Dendritic cell treated with granulocyte-macrophage colony-stimulating factor and Interleukin-4, amounts not matched to agents 40 ng/mL and 50 ng/mL, for 4 days (primary cell): ENCODE results near the gene DNAL4.

Experiments
- H3K27ac Mint-ChIP-seq: one replicate; pipeline ENCODE4 v1.8.0; 2022; ENCODE audit warnings: mild to moderate bottlenecking, mixed read lengths
- H3K27me3 Mint-ChIP-seq: one replicate; pipeline ENCODE4 v1.8.0; 2022; ENCODE audit warnings: mild to moderate bottlenecking, mixed read lengths
- H3K36me3 Mint-ChIP-seq: one replicate; pipeline ENCODE4 v1.8.0; 2022; ENCODE audit warnings: low read depth, mixed read lengths
- H3K4me1 Mint-ChIP-seq: one replicate; pipeline ENCODE4 v1.8.0; 2022; ENCODE audit warnings: low read depth, mixed read lengths
- H3K4me3 Mint-ChIP-seq: one replicate; pipeline ENCODE4 v1.8.0; 2022; ENCODE audit warnings: mild to moderate bottlenecking, moderate library complexity, mixed read lengths
- H3K9me3 Mint-ChIP-seq: one replicate; pipeline ENCODE4 v1.8.0; 2022; ENCODE audit warnings: mixed read lengths
- intact Hi-C: fragments of 100-400 bp; cut with micrococcal nuclease; formaldehyde crosslinking; loops from one replicate; pipeline ENCODE4 v1.15.0; 2022

DNAL4 gene

GRCh38 chr22:38741166-38741565 lies 52.8 kb downstream of the DNAL4 start:
- Mint-ChIP-seq H3K36me3 (peaks cover 98% of the 10 kb centered on the region), H3K27me3 (no peaks in the 10 kb centered on the region), H3K4me3 (no peak overlapping the region), H3K9me3 (no peaks in the 10 kb centered on the region), H3K27ac (no peak overlapping the region), H3K4me1 (no peaks in the 10 kb centered on the region)
- intact Hi-C loops: no loop called here

GRCh38 chr22:38740754-38741153 lies 53.2 kb downstream of the DNAL4 start:
- intact Hi-C loops: no loop called here
- Mint-ChIP-seq H3K36me3 (peaks cover 98% of the 10 kb centered on the region), H3K9me3 (no peaks in the 10 kb centered on the region), H3K4me1 (no peaks in the 10 kb centered on the region), H3K27me3 (no peaks in the 10 kb centered on the region), H3K27ac (no peak overlapping the region), H3K4me3 (no peak overlapping the region)

GRCh38 chr22:38740116-38740723 lies 53.7 kb downstream of the DNAL4 start:
- Mint-ChIP-seq H3K4me3 (no peak overlapping the region), H3K4me1 (no peaks in the 10 kb centered on the region), H3K36me3 (peaks cover 98% of the 10 kb centered on the region), H3K27ac (no peak overlapping the region), H3K27me3 (no peaks in the 10 kb centered on the region), H3K9me3 (no peaks in the 10 kb centered on the region)
- intact Hi-C loops: no loop called here

- H3K27me3 Mint-ChIP-seq: no peaks in the 10 kb centered on the region
- H3K27ac Mint-ChIP-seq: no peak overlapping the region
- peaks cover 98% of the 10 kb centered on the region for H3K36me3 Mint-ChIP-seq
- no peak overlapping the region for H3K4me3 Mint-ChIP-seq
- no peaks in the 10 kb centered on the region for H3K9me3 Mint-ChIP-seq
- intact Hi-C loops: no loop called here
- H3K4me1 Mint-ChIP-seq: no peaks in the 10 kb centered on the region
Measured at GRCh38 chr22:38739300-38740055, 54.5 kb downstream of the DNAL4 start.

DNA sequence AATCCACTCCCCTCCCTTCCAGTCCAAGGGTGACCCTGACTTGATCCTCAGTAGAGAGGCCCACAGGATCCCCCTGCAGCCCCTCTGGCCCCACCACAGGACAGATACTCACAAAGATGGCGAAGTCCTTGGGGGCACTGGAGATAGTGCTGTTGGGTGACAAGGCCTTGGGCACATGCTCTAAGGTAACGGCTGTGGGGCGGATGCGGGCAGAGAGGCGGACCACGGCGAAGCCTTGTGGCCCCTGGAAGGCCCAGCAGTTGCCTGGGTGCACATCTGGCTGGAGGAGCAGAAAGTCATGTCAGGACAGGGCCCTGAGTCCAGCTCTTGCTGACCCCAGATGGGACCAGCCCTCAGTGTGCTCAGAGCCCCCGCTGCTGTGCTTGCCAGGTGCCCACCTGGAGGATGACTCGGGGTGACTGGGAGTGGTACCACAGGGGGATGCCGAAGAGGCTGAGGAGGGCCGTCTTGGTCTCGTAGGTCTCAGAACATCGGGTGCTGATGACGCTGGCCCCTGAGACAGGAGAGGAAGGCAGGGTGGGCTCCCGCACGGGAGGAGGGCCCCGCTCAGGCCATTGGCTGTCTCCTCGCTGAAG lies 55.4 kb downstream of the DNAL4 start:
- no peak overlapping the region for H3K27ac Mint-ChIP-seq
- H3K9me3 Mint-ChIP-seq: no peaks in the 10 kb centered on the region
- H3K4me3 Mint-ChIP-seq: no peak overlapping the region
- H3K4me1 Mint-ChIP-seq: peaks cover 2% of the 10 kb centered on the region
- intact Hi-C loops: no loop called here
- H3K27me3 Mint-ChIP-seq: no peaks in the 10 kb centered on the region
- H3K36me3 Mint-ChIP-seq: peaks cover 100% of the 10 kb centered on the region

- Mint-ChIP-seq H3K9me3 (no peaks in the 10 kb centered on the region), H3K27me3 (no peaks in the 10 kb centered on the region), H3K4me3 (no peak overlapping the region), H3K27ac (peak overlapping the region; percentile 32), H3K4me1 (peaks cover 9% of the 10 kb centered on the region), H3K36me3 (peaks cover 100% of the 10 kb centered on the region)
- intact Hi-C loops: no loop called here
Measured at GRCh38 chr22:38737302-38738060, 56.5 kb downstream of the DNAL4 start.

DNA sequence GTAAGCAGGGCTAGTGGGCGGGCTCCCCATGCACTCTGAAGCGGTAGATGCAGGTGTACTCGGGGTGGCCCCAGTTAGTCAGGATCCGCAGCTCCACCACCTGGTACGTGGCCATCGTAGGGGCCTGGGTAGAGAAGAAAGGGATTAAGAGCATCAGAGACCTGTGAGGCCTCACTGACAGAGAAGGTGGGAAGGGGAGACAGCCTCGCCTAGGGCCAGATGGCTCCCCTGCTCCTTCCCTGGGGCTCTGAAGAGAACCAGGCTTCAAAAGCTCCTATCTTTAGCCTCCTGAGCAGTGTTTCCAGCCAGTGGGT lies 57.7 kb downstream of the DNAL4 start:
- Mint-ChIP-seq H3K4me3 (no peak overlapping the region), H3K36me3 (peaks cover 100% of the 10 kb centered on the region), H3K9me3 (no peaks in the 10 kb centered on the region), H3K27me3 (no peaks in the 10 kb centered on the region), H3K27ac (no peak overlapping the region), H3K4me1 (peaks cover 9% of the 10 kb centered on the region)
- intact Hi-C loops: no loop called here

GRCh38 chr22:38735465-38736256 lies 58.3 kb downstream of the DNAL4 start:
- H3K27me3 Mint-ChIP-seq: no peaks in the 10 kb centered on the region
- H3K9me3 Mint-ChIP-seq: no peaks in the 10 kb centered on the region
- peaks cover 9% of the 10 kb centered on the region for H3K4me1 Mint-ChIP-seq
- H3K36me3 Mint-ChIP-seq: peaks cover 100% of the 10 kb centered on the region
- no peak overlapping the region for H3K4me3 Mint-ChIP-seq
- no peak overlapping the region for H3K27ac Mint-ChIP-seq
- intact Hi-C loops: no loop called here

- intact Hi-C loops: no loop called here
- H3K27me3 Mint-ChIP-seq: no peaks in the 10 kb centered on the region
- H3K36me3 Mint-ChIP-seq: peaks cover 100% of the 10 kb centered on the region
- H3K4me1 Mint-ChIP-seq: peaks cover 9% of the 10 kb centered on the region
- no peak overlapping the region for H3K27ac Mint-ChIP-seq
- no peaks in the 10 kb centered on the region for H3K9me3 Mint-ChIP-seq
- no peak overlapping the region for H3K4me3 Mint-ChIP-seq
Measured at GRCh38 chr22:38735126-38735464, 58.8 kb downstream of the DNAL4 start.

GRCh38 chr22:38734421-38735100 lies 59.4 kb downstream of the DNAL4 start:
- Mint-ChIP-seq H3K36me3 (peaks cover 100% of the 10 kb centered on the region), H3K27ac (no peak overlapping the region), H3K27me3 (no peaks in the 10 kb centered on the region), H3K9me3 (no peaks in the 10 kb centered on the region), H3K4me3 (no peak overlapping the region), H3K4me1 (peaks cover 9% of the 10 kb centered on the region)
- intact Hi-C loops: no loop called here

DNA sequence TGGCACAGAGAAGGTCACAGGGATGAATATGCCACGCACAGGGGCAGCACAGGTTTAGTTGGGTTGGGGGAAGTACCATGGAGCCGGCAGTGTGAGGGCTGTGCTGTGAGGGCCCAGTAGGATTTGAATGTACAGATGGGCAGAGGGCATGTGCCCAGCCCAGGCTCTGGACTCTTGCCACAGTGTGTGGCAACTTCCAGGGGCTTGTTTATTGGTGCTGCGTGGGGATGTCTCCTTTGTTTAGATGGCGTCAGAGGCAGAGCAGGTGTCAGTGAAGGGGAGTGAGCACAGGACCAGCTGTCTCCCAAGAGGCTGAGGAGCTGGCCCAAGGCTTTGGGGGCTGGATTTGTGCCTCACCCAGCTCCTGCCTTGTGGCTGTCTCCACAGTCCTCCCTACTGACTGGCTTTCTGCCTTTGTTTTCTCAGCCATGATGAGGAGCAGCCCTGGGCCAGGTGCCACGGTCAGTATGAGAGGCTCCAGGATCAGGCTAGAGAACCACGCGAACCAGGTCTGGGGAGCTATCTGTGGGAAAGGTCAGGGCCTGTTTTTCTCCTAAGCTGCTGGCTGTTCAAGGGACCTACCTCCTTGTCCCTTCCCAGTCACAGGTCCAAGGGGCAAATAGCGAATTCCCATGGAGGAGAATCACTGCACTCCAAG lies 60.1 kb downstream of the DNAL4 start:
- Mint-ChIP-seq H3K36me3 (peaks cover 100% of the 10 kb centered on the region), H3K4me3 (no peak overlapping the region), H3K27me3 (no peaks in the 10 kb centered on the region), H3K4me1 (peaks cover 9% of the 10 kb centered on the region), H3K9me3 (no peaks in the 10 kb centered on the region), H3K27ac (no peak overlapping the region)
- intact Hi-C loops: no loop called here

DNA sequence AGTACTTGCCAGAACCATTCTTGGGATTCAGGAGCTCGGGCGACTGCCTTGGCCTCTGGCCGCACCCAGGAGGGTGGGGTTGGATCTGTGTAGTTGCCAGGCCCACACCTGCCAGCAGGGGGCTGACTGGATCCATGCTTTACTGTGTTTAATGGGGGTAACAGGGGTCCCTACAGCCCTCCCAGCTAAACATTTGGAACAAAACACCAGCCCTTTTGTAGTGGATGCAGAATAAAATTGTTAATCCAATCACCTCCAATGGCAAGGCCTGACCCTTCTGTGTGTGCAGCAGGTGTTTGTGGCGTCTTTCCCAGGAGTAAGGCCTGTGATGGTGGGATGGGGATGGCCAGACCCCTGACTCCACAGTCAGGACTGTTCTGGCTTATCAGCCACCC lies 60.6 kb downstream of the DNAL4 start:
- Mint-ChIP-seq H3K27ac (no peak overlapping the region), H3K36me3 (peaks cover 100% of the 10 kb centered on the region), H3K9me3 (no peaks in the 10 kb centered on the region), H3K27me3 (no peaks in the 10 kb centered on the region), H3K4me1 (peaks cover 9% of the 10 kb centered on the region), H3K4me3 (no peak overlapping the region)
- intact Hi-C loops: no loop called here

DNA sequence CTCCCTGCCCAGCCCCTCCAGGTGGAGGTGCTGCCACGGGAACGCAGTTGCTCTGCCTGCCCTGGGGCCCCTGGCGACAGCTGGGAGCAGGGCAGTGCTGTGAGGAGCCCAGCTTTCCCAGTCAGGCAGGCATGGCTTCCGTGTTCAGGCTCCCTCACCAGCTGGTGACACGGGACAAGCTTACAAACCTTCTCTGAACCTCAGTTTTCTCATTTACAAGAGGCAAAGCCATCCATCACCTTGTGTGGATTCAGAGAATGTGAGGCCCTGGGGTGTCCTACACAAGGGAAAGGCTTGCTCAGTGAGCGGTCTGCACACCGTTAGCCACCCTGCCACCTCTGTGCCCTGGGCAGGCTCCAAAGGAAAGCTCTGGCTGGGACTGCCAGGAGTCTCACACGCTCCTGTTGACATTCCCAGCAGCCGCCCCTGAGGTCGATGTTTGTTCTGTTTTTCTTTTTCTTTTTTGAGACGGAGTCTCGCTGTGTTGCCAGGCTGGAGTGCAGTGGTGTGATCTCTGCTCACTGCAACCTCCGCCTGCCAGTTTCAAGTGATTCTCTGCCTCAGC lies 61.6 kb downstream of the DNAL4 start:
- Mint-ChIP-seq H3K4me1 (peaks cover 9% of the 10 kb centered on the region), H3K9me3 (no peaks in the 10 kb centered on the region), H3K27ac (no peak overlapping the region), H3K4me3 (no peak overlapping the region), H3K27me3 (no peaks in the 10 kb centered on the region), H3K36me3 (peaks cover 100% of the 10 kb centered on the region)
- intact Hi-C loops: no loop called here
